Activated CD4-positive, CD25-positive, alpha-beta regulatory T cell treated with anti-CD3 and anti-CD28 coated beads, Interleukin-2, amount 50 U/mL, for 24 hours (primary cell): ENCODE measurements around the gene PPTC7.
"Not testable (repeated sequence)": the region's sequence is repeated elsewhere in the genome, so short reads cannot be mapped to it uniquely, and the experiment has no call there.

Experiments
- ATAC-seq, 2 donors: fragments of 150-1000 bp; cut with Tn5 transposase; one replicate each; pipeline ENCODE4 v1.10.0; 2021; ENCODE audit warnings: mild to moderate bottlenecking in 1 of 2, moderate library complexity in 1 of 2

PPTC7 gene

GRCh38 chr12:110585231-110585799 is 2.2 kb upstream of the PPTC7 start:
- ATAC-seq: no peak

GRCh38 chr12:110582276-110583136 is 612 bp downstream of the PPTC7 start:
- peak; percentile 19 to 25 for ATAC-seq

- no peak for ATAC-seq
Observed at GRCh38 chr12:110581931-110582275, 1.2 kb downstream of the PPTC7 start.

- ATAC-seq: no peak
Observed at GRCh38 chr12:110579535-110580253, 3.4 kb downstream of the PPTC7 start.

- peak; percentile 39 to 71 for ATAC-seq
Observed at GRCh38 chr12:110578694-110579534, 4.2 kb downstream of the PPTC7 start.

- peak; percentile 71 for ATAC-seq
Observed at GRCh38 chr12:110577864-110578693, 5.0 kb downstream of the PPTC7 start.

GRCh38 chr12:110576504-110576903 is 6.6 kb downstream of the PPTC7 start:
- no peak for ATAC-seq

- ATAC-seq: no peak
Observed at GRCh38 chr12:110575326-110575725, 7.8 kb downstream of the PPTC7 start.

- ATAC-seq: not testable (repeated sequence)
Observed at GRCh38 chr12:110574717-110575230, 8.3 kb downstream of the PPTC7 start.

- no peak for ATAC-seq
Observed at GRCh38 chr12:110574044-110574443, 9.1 kb downstream of the PPTC7 start.

- ATAC-seq: not testable (repeated sequence)
Observed at GRCh38 chr12:110570798-110571197, 12.3 kb downstream of the PPTC7 start.

GRCh38 chr12:110569838-110570237 is 13.3 kb downstream of the PPTC7 start:
- not testable (repeated sequence) for ATAC-seq

GRCh38 chr12:110568752-110569151 is 14.4 kb downstream of the PPTC7 start:
- no peak for ATAC-seq

GRCh38 chr12:110566993-110567392 is 16.1 kb downstream of the PPTC7 start:
- ATAC-seq: no peak

- no peak for ATAC-seq
Observed at GRCh38 chr12:110565894-110566871, 16.9 kb downstream of the PPTC7 start.

GRCh38 chr12:110564471-110564991 is 18.6 kb downstream of the PPTC7 start:
- no peak for ATAC-seq

GRCh38 chr12:110563702-110564470 is 19.2 kb downstream of the PPTC7 start:
- ATAC-seq: no peak

- ATAC-seq: peak; percentile 39 to 57
Observed at GRCh38 chr12:110562386-110562785, 20.7 kb downstream of the PPTC7 start.
